Muscle of leg (tissue), 11 donors: ENCODE measurements around the gene DTL. TPM values are rescaled to one million over a fixed set of nuclear protein-coding genes. Genes with fewer than 3 reads are reported as not detected.

ENCODE experiments used
- DNase-seq: peaks from one replicate; pipeline ENCODE4 v3.0.0; 2013
- H3K27ac ChIP-seq: one replicate; pipeline ENCODE4 v1.5.1; 2013; ENCODE audit warnings: mild to moderate bottlenecking, low read length, control low read depth
- H3K27me3 ChIP-seq: one replicate; pipeline ENCODE4 v1.6.1; 2013; ENCODE audit warnings: low read length; ENCODE audit not compliant: control insufficient read depth, insufficient read depth
- H3K36me3 ChIP-seq: one replicate; pipeline ENCODE4 v1.6.1; 2013; ENCODE audit warnings: low read length; ENCODE audit not compliant: control insufficient read depth, insufficient read depth
- H3K4me1 ChIP-seq: one replicate; pipeline ENCODE4 v1.6.1; 2013; ENCODE audit warnings: low read length; ENCODE audit not compliant: control insufficient read depth, insufficient read depth
- H3K4me3 ChIP-seq: one replicate; pipeline ENCODE4 v1.5.1; 2013; ENCODE audit warnings: low read length, control low read depth
- H3K9me3 ChIP-seq: replicated peaks from 2 replicates; pipeline ENCODE4 v1.6.1; 2013; ENCODE audit warnings: low read depth, low read length; ENCODE audit not compliant: control insufficient read depth
- WGBS: methylation state at CpG from one replicate; pipeline ENCODE4 v1.1.5; 2013; ENCODE audit warnings: missing lambda C conversion rate; ENCODE audit not compliant: insufficient coverage; 5-methylcytosine and 5-hydroxymethylcytosine counted together
- polyA plus RNA-seq, 8 donors: library from polyadenylated mRNA; unstranded; fragments of 120-200 nt; gene quantifications; one replicate each; pipeline versions ENCODE4 v1.2.1 to v1.2.3, GENCODE V29; 2013; ENCODE audit warnings: inconsistent platforms in 1 of 8, low replicate concordance in 1 of 8; ENCODE audit not compliant: insufficient read length in 8 of 8, insufficient read depth in 1 of 8
- total RNA-seq: library from RNA; stranded (reverse); fragments of 120-200 nt; gene quantifications from one replicate; pipeline ENCODE4 v1.2.4, GENCODE V29; 2013

The DTL gene
- total and polyA plus RNA-seq, 9 donors, result 7.5 to 14.5 (median 8.7) TPM

GRCh38 chr1:212082765-212083406 is 47.3 kb downstream of the DTL start:
- no CpG with 5 or more reads among the region's 2 CpGs for WGBS
- no peak for DNase-seq
- Histone ChIP-seq H3K36me3 (peaks cover 3% of the 10 kb centered on the region), H3K9me3 (no peaks in the 10 kb centered on the region), H3K4me3 (no peak overlapping the region), H3K27me3 (no peaks in the 10 kb centered on the region), H3K4me1 (peaks cover 3% of the 10 kb centered on the region), H3K27ac (no peak overlapping the region)

- Histone ChIP-seq H3K4me1 (peaks cover 11% of the 10 kb centered on the region), H3K27ac (no peak overlapping the region), H3K36me3 (no peaks in the 10 kb centered on the region), H3K9me3 (no peaks in the 10 kb centered on the region), H3K4me3 (no peak overlapping the region), H3K27me3 (no peaks in the 10 kb centered on the region)
- 53% methylated on average over 2 of the region's 3 CpGs for WGBS
- no peak for DNase-seq
Observed at GRCh38 chr1:212089560-212090163, 54.1 kb downstream of the DTL start.

DNA sequence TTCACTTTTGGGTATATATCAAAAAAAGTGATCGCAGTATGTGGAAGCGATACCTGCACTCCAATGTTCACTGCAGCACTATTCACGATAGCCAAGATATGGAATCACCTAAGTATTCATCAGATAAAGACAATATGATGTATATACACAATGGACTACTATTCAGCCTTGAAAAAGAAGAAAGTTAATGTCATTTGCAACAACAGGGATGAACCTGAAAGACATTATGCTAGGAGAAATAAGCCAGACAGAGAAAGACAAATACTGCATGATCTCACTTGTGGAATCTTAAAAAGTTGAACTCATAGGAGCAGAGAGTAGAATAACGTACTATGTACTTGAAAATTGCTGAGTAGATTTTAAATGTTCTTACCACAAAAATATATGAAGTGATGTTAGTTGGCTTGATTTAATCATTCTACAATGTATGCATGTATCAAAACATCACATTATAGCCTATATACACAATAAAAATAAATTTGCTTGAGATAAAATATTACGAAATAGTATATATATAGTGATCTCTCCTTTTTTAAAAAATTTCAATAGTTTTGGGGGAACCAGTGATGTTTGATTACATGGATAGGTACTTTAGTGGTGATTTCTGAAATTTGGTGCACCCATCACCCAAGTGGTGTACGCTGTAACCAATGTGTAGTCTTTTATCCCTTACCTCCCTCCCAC is 56.0 kb downstream of the DTL start:
- DNase-seq, result no peak

DNA sequence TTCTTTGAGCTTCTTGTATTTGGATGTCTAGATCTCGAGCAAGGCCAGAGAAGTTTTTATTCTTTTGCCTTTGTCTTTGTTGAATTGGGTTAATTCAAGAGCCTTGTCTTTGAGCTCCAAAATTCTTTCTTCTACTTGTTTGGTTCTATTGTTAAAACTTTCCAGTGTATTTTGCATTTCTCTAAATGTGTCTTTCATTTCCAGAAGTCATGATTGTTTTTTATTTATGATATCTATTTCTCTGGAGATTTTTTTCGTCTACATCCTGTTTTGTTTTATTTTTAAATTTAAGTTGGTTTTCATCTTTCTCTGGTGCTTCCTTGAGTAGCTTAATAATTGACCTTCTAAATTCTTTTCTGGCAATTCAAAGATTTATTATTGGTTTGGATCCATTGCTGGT is 61.8 kb downstream of the DTL start:
- no CpG with 5 or more reads among the region's 2 CpGs for whole genome bisulfite sequencing
- no peak overlapping the region for H3K27ac ChIP-seq
- H3K36me3 ChIP-seq, result peaks cover 3% of the 10 kb centered on the region
- no peaks in the 10 kb centered on the region for H3K4me1 ChIP-seq
- no peak overlapping the region for H3K4me3 ChIP-seq
- H3K9me3 ChIP-seq, result peaks cover 5% of the 10 kb centered on the region
- DNase-seq, result no peak
- no peaks in the 10 kb centered on the region for H3K27me3 ChIP-seq

More for the DNA sequence above, 56.0 kb downstream of the DTL start:
- WGBS, result no CpG with 5 or more reads among the region's 6 CpGs
- no peaks in the 10 kb centered on the region for H3K9me3 ChIP-seq
- no peaks in the 10 kb centered on the region for H3K27me3 ChIP-seq
- no peaks in the 10 kb centered on the region for H3K36me3 ChIP-seq
- peaks cover 11% of the 10 kb centered on the region for H3K4me1 ChIP-seq
- H3K27ac ChIP-seq, result no peak overlapping the region
- no peak overlapping the region for H3K4me3 ChIP-seq

DNA sequence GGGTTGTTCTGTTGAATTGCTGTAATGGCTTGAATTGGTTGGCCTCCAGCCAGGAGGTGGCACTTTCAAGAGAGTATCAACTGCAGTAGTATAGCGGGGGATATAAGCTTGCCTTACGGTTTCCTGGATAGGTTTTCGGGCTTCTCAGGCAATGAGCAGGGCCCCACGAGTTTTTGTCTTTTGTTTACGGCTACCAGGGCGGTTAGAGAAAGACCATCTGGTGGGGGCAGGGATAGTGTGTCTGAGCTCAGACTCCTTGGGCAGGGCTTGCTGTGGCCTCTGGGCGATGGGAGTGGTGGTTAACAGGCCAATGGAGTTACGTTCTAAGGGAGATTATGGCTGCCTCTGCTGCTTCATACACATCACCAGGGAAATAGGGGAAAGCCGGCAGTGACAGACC is 62.8 kb downstream of the DTL start:
- H3K9me3 ChIP-seq, result peaks cover 5% of the 10 kb centered on the region
- no peak overlapping the region for H3K27ac ChIP-seq
- 80% methylated on average over 5 of the region's 9 CpGs for WGBS
- no peaks in the 10 kb centered on the region for H3K27me3 ChIP-seq
- H3K4me3 ChIP-seq, result no peak overlapping the region
- H3K4me1 ChIP-seq, result no peaks in the 10 kb centered on the region
- no peak for DNase-seq
- H3K36me3 ChIP-seq, result peaks cover 3% of the 10 kb centered on the region

DNA sequence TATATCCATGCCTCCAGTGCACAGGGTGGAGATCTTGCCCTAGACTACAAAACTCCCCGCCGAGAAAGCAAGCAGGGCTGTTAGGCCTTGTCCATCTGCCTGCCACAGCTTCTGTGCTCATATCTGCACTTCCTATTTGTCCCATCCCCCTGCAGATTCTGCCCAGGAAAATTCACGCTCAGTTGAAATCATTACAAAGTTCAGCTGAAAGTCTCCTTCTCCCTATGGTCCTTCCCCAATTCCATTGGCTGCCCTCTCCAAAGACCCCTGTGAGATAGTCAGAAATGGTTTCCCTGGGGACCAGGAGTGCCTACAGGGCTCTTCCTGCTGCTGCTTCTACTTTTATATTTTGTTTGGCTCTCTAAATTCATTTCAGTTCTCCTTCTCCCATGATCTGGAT is 63.2 kb downstream of the DTL start:
- H3K27ac ChIP-seq, result no peak overlapping the region
- H3K36me3 ChIP-seq, result peaks cover 3% of the 10 kb centered on the region
- H3K4me1 ChIP-seq, result no peaks in the 10 kb centered on the region
- no peak overlapping the region for H3K4me3 ChIP-seq
- DNase-seq, result no peak
- 89% methylated on average over 2 of the region's 3 CpGs for WGBS
- H3K27me3 ChIP-seq, result no peaks in the 10 kb centered on the region
- peaks cover 5% of the 10 kb centered on the region for H3K9me3 ChIP-seq

- H3K9me3 ChIP-seq, result peaks cover 5% of the 10 kb centered on the region
- H3K4me3 ChIP-seq, result no peak overlapping the region
- no peak overlapping the region for H3K27ac ChIP-seq
- H3K27me3 ChIP-seq, result no peaks in the 10 kb centered on the region
- DNase-seq, result no peak
- H3K4me1 ChIP-seq, result no peaks in the 10 kb centered on the region
- peaks cover 3% of the 10 kb centered on the region for H3K36me3 ChIP-seq
Observed at GRCh38 chr1:212101251-212101650, 65.7 kb downstream of the DTL start.

DNA sequence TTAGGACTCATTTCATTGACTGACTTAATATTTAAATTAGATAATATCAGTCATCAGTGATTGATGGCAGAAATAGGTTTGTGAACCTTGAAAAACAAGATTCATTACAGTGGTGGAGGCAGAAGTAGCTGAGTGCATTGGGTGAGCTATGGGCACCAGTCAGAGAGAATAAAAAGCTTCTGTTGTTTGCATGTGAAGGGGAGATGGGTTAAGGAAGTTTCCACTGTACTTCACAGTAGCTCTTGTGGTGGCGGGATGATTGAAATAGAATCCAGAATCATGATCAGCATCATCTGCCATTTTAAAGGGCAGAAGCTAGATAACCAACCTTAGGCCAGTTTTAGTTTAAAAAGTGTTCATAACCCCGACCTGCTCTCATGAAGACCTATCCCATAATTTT is 66.2 kb downstream of the DTL start:
- H3K4me3 ChIP-seq, result no peak overlapping the region
- no peak for DNase-seq
- H3K9me3 ChIP-seq, result peaks cover 5% of the 10 kb centered on the region
- WGBS, result no CpG with 5 or more reads among the region's 2 CpGs
- no peaks in the 10 kb centered on the region for H3K27me3 ChIP-seq
- peaks cover 3% of the 10 kb centered on the region for H3K36me3 ChIP-seq
- H3K27ac ChIP-seq, result no peak overlapping the region
- H3K4me1 ChIP-seq, result no peaks in the 10 kb centered on the region

- H3K36me3 ChIP-seq, result peaks cover 3% of the 10 kb centered on the region
- no peak overlapping the region for H3K27ac ChIP-seq
- no peaks in the 10 kb centered on the region for H3K27me3 ChIP-seq
- no peaks in the 10 kb centered on the region for H3K4me1 ChIP-seq
- H3K9me3 ChIP-seq, result no peaks in the 10 kb centered on the region
- H3K4me3 ChIP-seq, result no peak overlapping the region
- peak; percentile 82 for DNase-seq
- no CpG with 5 or more reads among the region's 3 CpGs for WGBS
Observed at GRCh38 chr1:212104586-212105325, 69.2 kb downstream of the DTL start.

DNA sequence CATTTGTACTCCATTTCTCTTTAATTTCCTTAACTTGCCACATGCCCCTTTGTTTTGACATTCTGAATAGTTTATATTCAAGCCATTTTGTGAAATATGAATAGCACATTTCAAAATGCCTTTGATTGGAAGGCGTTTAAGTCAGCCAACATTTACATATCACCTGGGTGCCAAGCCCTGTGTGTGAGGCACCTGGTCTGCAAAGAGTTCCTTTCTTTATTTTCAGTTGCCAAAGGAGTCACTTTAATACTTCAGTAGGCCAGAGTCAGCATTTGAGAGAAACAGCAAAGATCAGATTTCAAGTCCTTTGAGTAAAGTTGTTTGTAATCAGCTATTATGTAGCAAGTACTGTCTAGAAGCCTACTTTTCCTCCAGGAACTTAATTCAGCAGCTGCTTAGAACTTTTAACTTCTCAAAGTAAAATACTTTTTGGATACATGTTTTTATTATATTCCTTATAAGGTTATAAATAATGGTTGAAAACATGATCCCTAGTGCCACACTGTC is 70.8 kb downstream of the DTL start:
- H3K27ac ChIP-seq, result no peak overlapping the region
- H3K9me3 ChIP-seq, result no peaks in the 10 kb centered on the region
- peaks cover 5% of the 10 kb centered on the region for H3K4me1 ChIP-seq
- H3K4me3 ChIP-seq, result no peak overlapping the region
- whole genome bisulfite sequencing, result no CpG with 5 or more reads among the region's 1 CpG
- H3K27me3 ChIP-seq, result no peaks in the 10 kb centered on the region
- DNase-seq, result no peak
- H3K36me3 ChIP-seq, result no peaks in the 10 kb centered on the region
